HG03175 (cell line): Measurements from ENCODE around the gene APBA3.

Source experiments
- ATAC-seq: cut with Tn5 transposase; IDR thresholded peaks from one replicate; pipeline ENCODE4 v1.9.1; 2021; ENCODE audit warnings: mild to moderate bottlenecking, moderate library complexity; ENCODE audit not compliant: unreplicated experiment

APBA3 gene

GRCh38 chr19:3721887-3722442 lies 39.5 kb downstream of the APBA3 start:
- ATAC-seq, result no peak

- no peak for ATAC-seq
Observed at GRCh38 chr19:3721131-3721886, 40.2 kb downstream of the APBA3 start.

- ATAC-seq, result no peak
Observed at GRCh38 chr19:3720349-3720917, 41.1 kb downstream of the APBA3 start.

GRCh38 chr19:3719868-3720267 lies 41.6 kb downstream of the APBA3 start:
- no peak for ATAC-seq

GRCh38 chr19:3716147-3716668 lies 45.3 kb downstream of the APBA3 start:
- ATAC-seq, result no peak

GRCh38 chr19:3712663-3713611 lies 48.6 kb downstream of the APBA3 start:
- ATAC-seq, result no peak

- no peak for ATAC-seq
Observed at GRCh38 chr19:3710265-3710812, 51.2 kb downstream of the APBA3 start.

- no peak for ATAC-seq
Observed at GRCh38 chr19:3708207-3708931, 53.1 kb downstream of the APBA3 start, which contains the start of gene TJP3. Gene TJP3, plus strand, starts transcription at chr19:3708384. Its CDS starts 20,049 bp downstream, at chr19:3728433.

GRCh38 chr19:3707868-3708206 lies 53.7 kb downstream of the APBA3 start:
- no peak for ATAC-seq

- ATAC-seq, result no peak
Observed at GRCh38 chr19:3701200-3701599, 60.3 kb downstream of the APBA3 start.
